ENCODE measurements around the gene SLC35D1.

GRCh38 chr1:66996018-66996682, 57.8 kb downstream of the SLC35D1 start:
- TF ChIP-seq MLLT1 (IDR thresholded peaks at IDR 0.05): 0 out of 2 replicates have a peak, but pooled peaks have one; percentile 32
- peak; percentile 76 to 85 (median 81) for TF ChIP-seq CTCF (IDR thresholded peaks at IDR 0.05 in 2 of 3, conservative IDR thresholded peaks at IDR 0.05 in 1 of 3; ENCODE audit: control insufficient read depth in 2 of 3, extremely low read depth in 1 of 3, insufficient read depth in 1 of 3, low read depth in 3 of 3, low read length in 3 of 3)
- TF ChIP-seq ATF3 (IDR thresholded peaks at IDR 0.05; ENCODE audit: borderline replicate concordance, extremely low read depth, low read depth, low read length): no peak
- no peak for TF ChIP-seq POLR2A (IDR thresholded peaks at IDR 0.05; ENCODE audit: low read depth, low read length)
- no peak for TF ChIP-seq NBN (IDR thresholded peaks at IDR 0.05)
- TF ChIP-seq YBX1 (IDR thresholded peaks at IDR 0.05): no peak
- TF ChIP-seq EZH2 (IDR thresholded peaks at IDR 0.05; ENCODE audit: borderline replicate concordance, control insufficient read depth, low read depth, low read length): no peak
